ENCODE results near the gene PIAS1.
"Not testable (repeated sequence)": the region's sequence is repeated elsewhere in the genome, so short reads cannot be mapped to it uniquely, and the experiment has no call there.

PIAS1 gene

DNA sequence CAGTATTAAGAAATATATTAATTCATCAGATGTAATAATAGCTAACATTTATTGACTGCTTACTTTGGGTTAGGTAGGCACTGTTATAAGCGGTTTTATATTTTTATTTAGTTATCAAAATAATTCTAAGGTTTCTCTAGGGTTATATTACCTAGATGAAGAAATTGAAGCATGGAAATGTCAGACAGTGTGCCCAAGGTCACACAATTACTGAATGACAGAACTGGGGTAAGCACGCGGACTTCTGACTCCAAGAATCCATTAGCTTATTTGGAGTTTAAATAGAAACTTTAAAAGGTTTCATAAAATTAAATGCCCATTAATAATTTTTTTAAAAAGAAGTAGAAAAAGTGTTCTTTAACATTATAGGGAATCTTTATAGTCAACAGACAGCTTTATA, 76.7 kb downstream of the PIAS1 start:
- no peak for DNase-seq

DNA sequence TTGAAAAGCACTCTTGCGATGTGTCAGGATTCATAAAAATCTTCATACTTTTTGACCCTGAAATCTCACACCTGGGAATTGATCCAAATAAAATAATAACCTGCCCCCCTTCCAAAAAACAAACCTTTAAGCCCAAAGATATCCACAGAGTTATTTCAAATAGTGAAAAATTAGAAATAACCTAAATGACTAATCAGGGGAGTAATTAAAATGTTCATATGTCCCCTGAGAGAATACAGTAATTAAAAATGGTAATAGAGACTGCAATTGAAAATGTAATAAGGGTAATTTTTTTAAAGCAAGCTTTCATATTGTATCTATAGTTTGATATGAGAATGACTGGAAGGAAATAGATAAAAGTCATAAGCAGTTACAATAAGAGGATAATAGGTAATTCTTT, 83.0 kb downstream of the PIAS1 start:
- DNase-seq, result no peak

DNA sequence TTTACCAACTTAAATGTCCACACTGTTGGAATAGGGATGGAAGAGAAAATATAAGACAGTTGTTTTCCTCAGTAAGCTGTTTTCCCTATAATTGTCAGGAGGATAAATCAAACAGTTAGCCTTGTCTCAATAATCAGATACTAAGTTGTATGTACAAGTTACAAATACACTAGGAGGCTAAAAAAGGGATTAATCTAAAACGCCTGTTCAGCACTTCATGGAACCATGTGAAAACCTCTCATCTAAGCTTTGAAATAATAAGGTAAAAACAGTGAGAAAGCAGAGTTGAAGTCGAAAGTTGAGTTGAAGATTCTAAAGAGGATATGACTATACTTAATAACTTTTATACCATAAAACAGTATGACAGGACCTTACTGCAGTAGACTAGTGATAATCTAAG, 89.0 kb downstream of the PIAS1 start:
- DNase-seq, result no peak

DNA sequence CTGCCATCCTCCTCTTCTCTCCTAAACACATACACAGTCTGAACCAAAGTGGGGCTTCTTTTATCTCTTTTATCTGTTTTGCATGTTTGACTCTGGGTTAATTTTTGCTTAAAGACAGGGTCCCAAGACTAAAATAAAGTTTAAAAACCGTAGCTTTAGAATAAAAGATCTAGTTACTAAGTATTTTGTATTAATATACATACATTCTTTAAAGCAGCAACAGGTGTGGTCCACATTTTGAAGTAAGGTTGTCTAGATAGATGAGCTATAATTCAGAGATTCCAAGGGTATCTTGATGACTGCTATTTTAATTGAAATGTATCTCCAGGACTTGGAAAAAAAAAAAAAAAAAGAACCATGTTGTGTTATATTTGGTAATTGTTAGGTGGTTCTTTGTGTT, 89.7 kb downstream of the PIAS1 start:
- DNase-seq, result no peak

DNA sequence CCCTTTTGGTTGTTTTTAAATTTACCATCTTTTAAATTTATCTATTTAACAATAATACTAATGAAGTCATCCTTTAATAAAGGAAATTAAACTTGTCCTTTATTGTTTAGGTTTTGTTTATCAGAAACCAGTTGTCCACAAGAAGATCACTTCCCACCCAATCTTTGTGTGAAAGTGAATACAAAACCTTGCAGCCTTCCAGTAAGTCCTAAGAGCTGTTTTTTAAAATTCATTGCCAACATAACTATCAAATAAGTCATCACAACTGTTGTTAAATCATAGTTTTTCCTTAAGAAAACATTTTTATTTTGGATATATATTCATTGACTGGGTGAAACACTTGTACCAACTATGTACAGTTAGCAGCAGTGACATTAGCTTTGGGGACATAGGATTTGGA, 91.6 kb downstream of the PIAS1 start:
- no peak for DNase-seq

DNA sequence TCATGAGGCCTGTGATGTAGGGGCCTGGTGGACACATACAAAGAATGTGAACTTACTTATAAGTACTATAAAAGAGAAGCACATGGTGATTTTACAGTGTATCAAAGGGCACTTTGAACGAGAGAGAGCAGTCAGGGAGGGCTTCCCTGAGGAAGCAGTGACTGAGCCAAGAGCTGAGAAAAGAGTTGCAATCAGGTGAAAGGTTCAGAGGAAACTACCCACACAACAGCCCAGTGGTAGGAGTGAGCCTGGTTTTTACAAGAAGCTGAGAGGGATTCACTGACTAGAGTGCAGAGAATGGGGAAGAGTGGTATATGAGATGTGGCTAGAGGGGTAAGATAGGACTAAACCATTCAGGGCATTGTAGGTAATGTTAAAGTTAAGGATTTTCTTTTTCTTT, 93.9 kb downstream of the PIAS1 start:
- no peak for DNase-seq

DNA sequence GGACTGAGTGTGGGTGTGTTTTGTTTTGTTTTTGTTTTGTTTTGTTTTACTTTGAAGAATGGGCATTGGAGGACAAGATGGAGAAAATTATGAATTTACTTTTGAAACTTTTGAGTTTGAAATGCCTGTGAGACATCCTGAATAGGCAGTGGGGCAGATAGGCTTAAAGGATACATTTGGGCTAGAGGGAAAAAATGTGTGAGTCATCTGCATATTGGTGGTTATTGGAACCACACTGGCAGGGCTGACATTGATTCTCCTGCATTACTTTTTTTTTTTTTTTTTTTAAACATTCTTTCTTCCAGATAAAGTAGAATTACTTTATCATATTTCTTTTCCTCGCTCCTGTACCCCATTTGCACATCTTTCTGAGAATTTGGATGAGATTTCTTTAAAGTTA, 94.9 kb downstream of the PIAS1 start:
- no peak for DNase-seq

DNA sequence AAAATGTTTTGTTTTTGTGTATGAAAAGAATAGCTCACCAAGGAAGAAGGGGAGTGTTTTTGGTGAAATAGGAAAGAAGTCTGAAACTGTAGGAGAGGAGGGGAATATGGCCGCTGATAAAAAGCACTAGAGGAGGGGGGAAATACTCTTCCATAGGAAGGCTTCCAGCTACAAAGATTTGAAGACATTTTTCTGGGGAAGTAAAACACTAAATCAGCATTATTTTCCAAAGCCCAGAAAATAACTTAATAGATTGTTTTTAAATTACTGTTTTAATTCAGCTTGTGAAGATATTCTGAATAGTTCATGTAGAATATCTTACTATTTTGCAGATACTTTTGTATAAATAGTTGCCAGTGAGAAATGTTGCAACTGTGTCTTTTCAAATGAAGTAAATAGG, 96.1 kb downstream of the PIAS1 start:
- no peak for DNase-seq

DNA sequence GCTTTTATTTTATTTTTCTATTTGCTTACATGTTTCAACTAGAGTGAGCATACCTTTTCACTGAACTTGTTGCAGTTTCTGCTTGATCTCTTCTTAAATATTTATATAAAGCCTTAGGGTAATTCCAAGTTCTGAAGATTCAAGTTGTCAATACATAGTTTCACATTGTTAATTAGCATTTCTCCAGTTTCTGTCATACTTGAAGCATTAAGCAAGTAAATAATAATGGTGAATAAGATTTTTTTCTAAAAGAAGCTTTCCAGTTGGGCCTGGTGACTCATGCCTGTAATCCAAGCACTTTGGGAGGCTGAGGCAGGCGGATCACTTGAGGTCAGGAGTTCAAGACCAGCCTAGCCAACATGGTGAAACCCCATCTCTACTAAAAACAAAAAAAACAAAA, 97.2 kb downstream of the PIAS1 start:
- DNase-seq, result no peak

DNA sequence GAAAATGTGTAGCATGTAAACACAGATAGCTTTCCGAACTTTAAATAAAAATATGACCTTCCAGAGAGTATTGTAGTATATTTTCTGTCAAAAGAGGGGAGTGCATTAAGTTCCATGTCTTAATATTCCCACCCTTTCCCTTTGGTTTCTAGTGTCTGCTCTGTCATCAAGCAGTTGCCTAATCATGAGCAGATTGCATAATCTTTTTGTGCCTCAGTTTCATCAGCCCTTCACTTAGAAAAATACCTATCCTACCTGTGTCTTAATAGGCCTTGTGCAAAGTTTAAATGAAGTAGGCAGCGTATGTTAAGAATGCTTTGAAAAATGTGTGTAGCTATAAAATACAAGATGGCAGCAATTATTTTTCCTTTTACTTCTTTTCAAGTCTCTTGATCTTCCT, 98.2 kb downstream of the PIAS1 start:
- no peak for DNase-seq

DNA sequence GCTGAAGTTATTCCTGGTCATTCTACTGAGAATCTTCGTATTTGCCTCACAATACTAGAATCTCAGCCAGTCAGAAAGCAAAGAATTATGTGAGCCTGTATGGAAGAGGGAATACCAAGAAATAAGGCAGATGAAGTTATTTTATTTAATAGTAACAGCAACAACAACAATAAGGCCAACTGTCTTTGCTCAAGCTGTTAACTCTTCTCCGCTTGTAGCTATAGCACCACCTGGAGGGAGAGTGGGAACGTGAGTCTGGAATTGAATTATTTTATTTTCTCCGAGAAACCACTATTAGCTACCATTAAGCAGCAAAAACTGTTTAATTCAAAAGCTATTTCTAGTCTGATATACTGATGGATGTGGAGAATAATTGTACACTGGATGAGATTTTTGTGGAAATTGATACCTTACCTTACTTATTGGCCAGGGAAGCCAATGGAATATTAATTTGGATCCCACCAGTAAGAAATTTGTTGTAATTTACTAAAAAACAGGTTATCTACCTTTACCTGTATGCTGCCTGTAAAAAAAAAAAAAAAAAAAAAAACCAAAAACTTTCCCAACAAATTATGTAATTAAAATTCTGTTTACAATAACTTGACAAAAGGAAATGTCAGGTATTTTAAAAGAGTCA, 100.9 kb downstream of the PIAS1 start:
- DNase-seq, result peak; percentile 12

DNA sequence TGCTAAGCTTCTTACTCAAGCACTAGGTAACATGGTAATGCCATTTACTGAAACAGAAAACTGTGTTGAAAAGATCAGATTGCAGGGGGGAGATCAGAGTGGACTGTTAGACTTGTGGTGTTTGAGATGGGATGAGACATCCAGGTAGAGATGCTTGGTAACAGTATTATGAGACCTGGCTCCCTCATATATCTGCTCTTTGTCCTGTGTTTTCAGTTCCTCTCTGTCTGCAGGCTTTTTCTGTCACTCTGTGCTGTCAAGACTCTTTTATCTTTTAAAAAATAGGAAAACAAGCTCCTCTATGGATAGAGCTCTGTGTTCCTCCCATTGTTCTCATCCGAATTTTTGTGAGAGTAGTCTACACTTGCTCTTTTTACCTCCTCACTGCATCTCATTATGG, 103.0 kb downstream of the PIAS1 start:
- DNase-seq, result no peak

DNA sequence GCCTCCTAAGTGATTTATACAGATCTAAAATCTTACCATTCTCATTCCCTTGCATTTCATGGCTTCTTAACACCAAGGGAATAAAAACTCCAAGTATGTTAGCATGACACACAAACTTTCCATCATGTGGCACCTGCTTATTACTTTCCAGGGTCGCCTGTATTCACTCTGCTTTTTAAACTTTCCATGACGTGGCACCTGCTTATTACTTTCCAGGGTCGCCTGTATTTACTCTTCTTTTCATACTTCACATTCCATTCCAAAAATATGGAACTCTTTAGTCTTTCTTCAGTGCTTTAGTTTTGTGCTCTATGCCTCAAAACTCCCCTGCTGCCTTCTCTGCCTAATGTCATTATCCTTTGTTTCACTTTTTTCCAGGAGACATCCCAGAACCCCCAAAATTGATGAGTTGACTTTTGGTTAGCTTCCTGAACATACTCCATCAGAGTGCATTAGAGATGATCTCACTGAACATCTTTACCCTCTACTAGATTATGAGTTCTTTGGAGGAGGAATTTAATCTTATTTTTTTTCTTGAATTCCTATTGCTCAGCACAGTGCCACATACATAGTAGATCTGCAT, 104.0 kb downstream of the PIAS1 start:
- DNase-seq, result no peak

DNA sequence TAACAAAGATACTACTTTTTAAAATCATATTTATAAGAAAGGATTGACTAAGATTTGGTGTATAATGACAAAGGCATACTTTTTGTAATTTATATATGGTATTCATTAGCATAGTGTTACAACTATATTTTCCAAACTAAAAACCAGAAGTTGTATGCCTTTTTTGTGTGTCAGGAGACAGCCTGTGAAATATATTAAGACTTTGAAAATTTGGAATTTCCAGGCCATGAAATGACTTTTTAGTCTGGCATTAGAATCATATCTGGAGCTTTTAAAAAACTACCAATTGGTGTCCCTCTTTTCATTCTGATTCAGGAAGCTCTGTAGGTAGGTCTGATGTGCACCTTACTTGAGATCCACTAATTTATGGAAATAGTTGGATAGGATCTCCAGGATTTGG, 109.1 kb downstream of the PIAS1 start:
- no peak for DNase-seq

DNA sequence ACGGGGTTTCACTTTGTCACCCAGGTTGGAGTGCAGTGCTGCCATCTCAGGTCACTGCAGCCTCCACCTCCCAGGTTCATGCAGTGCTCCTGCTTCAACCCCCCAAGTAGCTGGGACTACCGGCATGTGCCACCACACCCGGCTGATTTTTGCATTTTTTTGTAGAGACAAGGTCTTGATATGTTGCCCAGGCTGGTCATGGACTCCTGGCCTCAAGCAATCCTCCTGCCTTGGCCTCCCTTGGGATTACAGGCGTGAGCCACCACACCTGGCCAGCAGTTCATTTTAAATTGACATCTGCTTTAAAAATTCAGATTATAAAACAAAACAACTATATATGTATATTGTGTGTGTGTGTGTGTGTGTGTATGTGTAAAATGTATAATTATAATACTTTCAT, 112.7 kb downstream of the PIAS1 start:
- no peak for DNase-seq

DNA sequence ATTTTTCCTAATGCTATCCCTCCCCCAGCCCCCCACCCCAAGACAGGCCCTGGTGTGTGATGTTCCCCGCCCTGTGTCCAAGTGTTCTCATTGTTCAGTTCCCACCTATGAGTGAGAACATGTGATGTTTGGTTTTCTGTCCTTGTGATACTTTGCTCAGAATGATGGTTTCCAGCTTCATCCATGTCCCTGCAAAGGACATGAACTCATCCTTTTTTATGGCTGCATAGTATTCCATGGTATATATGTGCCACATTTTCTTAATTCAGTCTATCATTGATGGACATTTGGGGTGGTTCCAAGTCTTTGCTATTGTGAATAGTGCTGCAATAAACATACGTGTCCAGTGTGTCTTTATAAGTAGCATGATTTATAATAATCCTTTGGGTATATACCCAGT, 117.9 kb downstream of the PIAS1 start:
- DNase-seq, result not testable (repeated sequence)

DNA sequence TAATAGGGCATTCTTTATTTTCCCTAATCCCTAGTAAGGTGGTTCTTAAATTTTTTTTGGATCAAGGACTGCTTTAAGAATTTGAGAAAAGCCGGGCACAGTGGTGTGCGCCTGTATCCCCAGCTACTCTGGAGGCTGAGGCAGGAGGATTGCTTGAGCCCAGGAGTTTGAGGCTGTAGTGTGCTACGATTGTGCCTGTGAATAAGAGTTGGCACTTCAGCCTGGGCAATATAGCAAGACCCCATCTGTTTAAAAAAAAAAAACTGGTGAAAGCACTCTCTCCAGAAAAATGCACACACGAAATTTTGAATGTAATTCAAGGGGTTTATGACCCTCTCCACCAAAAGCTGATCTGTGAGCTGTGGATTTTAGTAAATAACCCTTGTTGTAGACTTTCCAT, 119.0 kb downstream of the PIAS1 start:
- DNase-seq, result no peak

DNA sequence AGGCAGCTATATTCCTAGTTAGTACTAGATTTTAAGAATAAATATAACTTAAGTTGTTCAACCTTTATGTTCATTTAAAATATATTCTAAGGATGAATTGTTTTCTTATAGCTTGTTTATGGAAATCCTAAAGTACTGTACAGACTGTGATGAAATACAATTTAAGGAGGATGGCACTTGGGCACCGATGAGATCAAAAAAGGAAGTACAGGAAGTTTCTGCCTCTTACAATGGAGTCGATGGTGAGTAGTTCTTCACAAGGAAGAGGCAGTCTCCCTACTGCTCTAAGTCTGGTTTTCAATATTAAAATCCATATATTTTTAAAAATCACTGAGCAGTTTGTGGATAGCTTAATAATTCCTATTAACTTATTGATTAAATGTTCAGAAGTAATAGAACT, 121.4 kb downstream of the PIAS1 start:
- no peak for DNase-seq

DNA sequence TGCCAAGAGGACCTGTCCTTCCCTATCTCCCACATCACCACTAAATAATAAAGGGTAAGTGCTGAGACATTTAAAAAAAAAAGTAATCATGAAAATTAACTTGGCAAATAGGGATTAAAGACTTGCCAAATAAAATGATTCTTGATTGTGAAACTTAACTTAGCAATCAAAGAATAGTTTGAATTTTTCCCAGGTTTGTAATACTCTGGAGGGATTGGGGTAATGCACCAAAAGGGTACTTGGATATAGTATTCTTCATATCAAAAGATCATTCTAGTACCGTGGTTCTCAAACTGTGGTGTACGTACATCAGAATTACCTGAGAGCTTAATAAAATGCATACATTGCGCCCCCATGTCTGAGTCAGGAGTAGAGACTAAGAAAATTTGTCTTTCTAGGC, 122.5 kb downstream of the PIAS1 start:
- no peak for DNase-seq

DNA sequence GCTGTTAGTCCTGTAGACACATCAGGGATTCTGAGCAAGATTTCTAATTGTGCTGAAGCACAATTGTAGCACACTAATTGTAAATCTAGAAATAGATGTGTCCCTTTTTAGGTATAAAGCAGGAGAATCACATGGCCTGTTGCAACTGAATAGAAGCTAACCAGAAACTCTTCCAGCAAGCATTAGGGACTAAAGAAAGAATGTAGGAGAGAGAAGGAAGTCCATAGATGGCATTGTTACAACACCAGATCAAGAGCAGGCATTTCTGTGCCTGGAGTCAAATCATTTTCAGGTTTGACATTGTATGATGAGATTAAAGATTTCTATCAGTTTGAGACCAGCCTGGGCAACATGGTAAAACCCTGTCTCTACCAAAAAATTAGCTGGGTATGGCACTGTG, 123.6 kb downstream of the PIAS1 start:
- DNase-seq, result no peak

DNA sequence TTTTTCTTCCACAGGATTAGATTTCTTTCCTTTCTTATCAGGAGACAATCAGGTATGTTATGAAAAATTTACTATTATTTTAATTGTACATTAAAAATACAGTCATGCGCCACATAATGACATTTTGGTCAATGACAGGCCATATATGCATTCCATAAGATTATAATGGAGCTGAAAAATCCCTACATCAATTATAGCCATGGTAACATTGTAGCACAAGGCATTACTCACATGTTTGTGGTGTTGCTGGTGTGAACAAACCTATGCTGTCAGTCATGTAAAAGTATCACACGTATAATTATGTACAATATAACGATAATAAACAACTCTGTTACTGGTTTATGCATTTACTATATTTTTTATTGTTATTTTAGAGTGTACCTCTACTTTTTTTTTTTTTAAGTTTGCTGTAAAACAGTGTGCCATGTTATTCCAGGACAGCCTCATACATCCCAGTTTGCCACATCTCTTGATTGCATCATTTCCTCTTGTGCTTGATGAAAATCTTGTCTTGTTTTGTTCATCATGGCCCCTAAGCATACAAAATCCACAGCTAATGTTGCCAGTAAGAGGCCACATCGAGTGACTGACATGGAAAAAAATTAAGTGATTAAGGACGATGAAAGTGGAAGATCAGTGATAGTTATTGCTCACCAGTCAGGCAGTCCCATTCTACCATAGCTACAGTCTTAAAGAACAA, 129.7 kb downstream of the PIAS1 start:
- no peak for DNase-seq

DNA sequence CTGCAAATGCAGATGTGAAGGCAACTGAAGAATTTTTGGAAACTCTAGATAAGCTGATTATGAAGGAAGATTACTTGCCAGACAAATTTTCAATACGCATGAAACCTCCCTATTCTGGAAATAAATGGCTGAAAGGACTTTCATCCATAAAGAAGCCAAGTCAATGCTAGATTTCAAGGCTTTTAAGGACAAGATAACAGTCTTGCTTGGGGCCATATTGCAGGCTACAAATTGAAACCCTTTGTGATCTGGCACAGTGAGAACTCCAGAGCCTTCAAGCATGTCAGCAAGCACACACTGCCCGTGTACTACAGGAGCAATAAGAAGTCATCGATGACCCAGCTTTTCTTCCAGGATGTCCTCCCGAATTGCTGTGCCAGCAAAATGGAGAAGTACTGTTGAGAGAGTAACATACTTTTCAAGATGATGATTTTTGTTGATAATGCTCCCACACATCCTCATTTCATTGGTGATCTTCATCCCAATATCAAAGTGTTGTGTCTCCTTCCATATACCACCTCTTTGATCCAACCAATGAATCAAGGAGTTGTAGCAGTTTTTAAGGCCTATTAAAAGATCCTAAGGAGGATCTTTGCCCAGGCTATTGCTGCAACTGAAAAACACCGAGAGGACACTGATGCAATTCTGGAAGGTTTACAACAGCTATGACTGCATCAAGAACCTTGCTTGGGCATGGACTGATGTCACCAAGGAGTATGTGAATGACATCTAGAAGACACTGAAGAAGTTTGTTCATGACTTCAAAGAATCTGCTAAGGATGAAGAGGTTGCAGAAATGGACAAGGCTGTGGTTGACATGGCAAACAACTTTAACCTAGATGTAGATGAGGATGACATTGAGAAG, 130.7 kb downstream of the PIAS1 start:
- no peak for DNase-seq

DNA sequence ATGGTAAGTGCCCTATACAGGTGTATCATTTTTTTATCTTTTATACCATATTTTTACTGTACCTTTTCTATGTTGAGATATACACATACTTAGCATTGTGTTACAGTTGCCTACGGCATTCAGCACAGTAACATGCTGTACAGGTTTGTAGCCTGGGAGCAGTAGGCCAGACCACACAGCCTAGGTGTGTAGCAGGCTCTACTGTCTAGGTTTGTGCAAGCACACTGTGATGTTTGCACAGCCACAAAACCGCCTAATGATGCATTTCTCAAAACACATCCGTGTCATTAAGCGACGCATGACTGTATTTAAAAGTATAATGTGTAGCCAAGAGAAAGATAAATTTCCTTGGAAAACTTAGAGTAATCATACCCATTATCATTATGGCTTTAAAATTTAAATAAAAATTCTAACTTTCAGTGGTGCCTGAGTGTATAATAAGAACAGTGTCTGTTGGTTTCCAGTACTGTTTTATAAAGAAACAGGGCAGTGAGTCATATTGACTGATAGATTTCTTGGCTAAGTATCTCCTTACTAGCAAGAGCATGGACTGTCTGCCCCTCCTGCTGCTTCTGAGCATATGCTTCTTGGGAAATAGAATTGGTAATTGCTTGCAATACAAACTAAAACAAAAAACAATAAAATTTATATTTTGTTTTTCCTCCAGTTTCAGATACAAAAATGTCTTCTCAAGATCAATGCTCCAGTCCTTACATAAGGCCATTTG, 132.7 kb downstream of the PIAS1 start:
- no peak for DNase-seq

All from activated CD4-positive, alpha-beta T cell treated with anti-CD3 and anti-CD28 coated beads for 48 hours (primary cell).